Neural cell (in vitro differentiated cells): ENCODE results near the gene ZBTB12. TPM values are rescaled to one million over a fixed set of nuclear protein-coding genes. Genes with fewer than 3 reads are reported as not detected.

Experiments used
- H2AFZ ChIP-seq: fragments of 200-600, 300-800 bp; sonication (generic), shearing (Covaris generic); 2 replicates; pipeline ENCODE4 v1.6.0; 2014; ENCODE audit warnings: low read depth, mild to moderate bottlenecking, antibody characterized with exemption, low read length, moderate library complexity
- H3F3A ChIP-seq: fragments of 200-600 bp; shearing (Covaris generic); 2 replicates; pipeline ENCODE4 v1.6.1; 2016; ENCODE audit warnings: mild to moderate bottlenecking, moderate library complexity, mixed read lengths, antibody characterized with exemption, low read length; ENCODE audit not compliant: insufficient read depth, poor library complexity, severe bottlenecking
- H3K27ac ChIP-seq: fragments of 200-600, 300-800 bp; sonication (generic), shearing (Covaris generic); 2 replicates; pipeline ENCODE4 v1.5.1; 2014; ENCODE audit warnings: mild to moderate bottlenecking, low read length, moderate library complexity
- H3K27me3 ChIP-seq: fragments of 300-800, 200-600 bp; sonication (generic), shearing (Covaris generic); 2 replicates; pipeline ENCODE4 v1.6.0; 2014; ENCODE audit warnings: mild to moderate bottlenecking, low read depth, low read length, moderate library complexity; ENCODE audit not compliant: insufficient read depth
- H3K36me3 ChIP-seq: fragments of 300-800, 200-600 bp; sonication (generic), shearing (Covaris generic); 2 replicates; pipeline ENCODE4 v1.5.1; 2014; ENCODE audit warnings: mild to moderate bottlenecking, antibody characterized with exemption, low read length, moderate library complexity; ENCODE audit not compliant: insufficient read depth
- H3K4me2 ChIP-seq: fragments of 300-800, 200-600 bp; sonication (generic), shearing (Covaris generic); 2 replicates; pipeline ENCODE4 v1.6.0; 2014; ENCODE audit warnings: mild to moderate bottlenecking, low read length
- H3K4me3 ChIP-seq: fragments of 300-800, 200-600 bp; sonication (generic), shearing (Covaris generic); 2 replicates; pipeline ENCODE4 v1.5.1; 2014; ENCODE audit warnings: mild to moderate bottlenecking, low read length, moderate library complexity
- H3K79me2 ChIP-seq: fragments of 200-600 bp; shearing (Covaris generic); replicated peaks from 2 replicates; pipeline ENCODE4 v1.6.0; 2014; ENCODE audit warnings: mild to moderate bottlenecking, low read length, moderate library complexity; ENCODE audit not compliant: insufficient read depth
- H3K9ac ChIP-seq: fragments of 300-800, 200-600 bp; sonication (generic), shearing (Covaris generic); 2 replicates; pipeline ENCODE4 v1.6.1; 2016; ENCODE audit warnings: mild to moderate bottlenecking, low read length, mixed read lengths
- H3K9me2 ChIP-seq: fragments of 200-600 bp; shearing (Covaris generic); 2 replicates; pipeline ENCODE4 v1.6.1; 2016; ENCODE audit warnings: mild to moderate bottlenecking, low read length, mixed read lengths; ENCODE audit not compliant: insufficient read depth
- H3K9me3 ChIP-seq: fragments of 200-600, 300-800 bp; sonication (generic), shearing (Covaris generic); 2 replicates; pipeline ENCODE4 v1.6.1; 2016; ENCODE audit warnings: mild to moderate bottlenecking, mixed run types, low read length, moderate library complexity, mixed read lengths
- H4K20me1 ChIP-seq: fragments of 200-600 bp; shearing (Covaris generic); 2 replicates; pipeline ENCODE4 v1.6.1; 2016; ENCODE audit warnings: mild to moderate bottlenecking, mixed run types; ENCODE audit not compliant: insufficient read depth
- CTCF ChIP-seq: fragments of 450-650 bp; IDR thresholded peaks from 2 replicates; pipeline ENCODE4 v1.5.1; 2014; ENCODE audit warnings: antibody characterized with exemption, mild to moderate bottlenecking, moderate library complexity; ENCODE audit not compliant: poor library complexity, severe bottlenecking
- EP300 ChIP-seq: fragments of 450-650 bp; conservative IDR thresholded peaks from 2 replicates; pipeline ENCODE4 v1.6.1; 2014; ENCODE audit warnings: antibody characterized with exemption, mild to moderate bottlenecking, moderate library complexity; ENCODE audit not compliant: poor library complexity, severe bottlenecking
- EZH2 ChIP-seq: fragments of 200-600, 300-800 bp; shearing (Covaris generic), sonication (generic); IDR thresholded peaks from 2 replicates; pipeline ENCODE4 v1.6.1; 2014; ENCODE audit warnings: antibody characterized with exemption, low read length, borderline replicate concordance, mild to moderate bottlenecking; ENCODE audit not compliant: insufficient read depth, poor library complexity, severe bottlenecking
- MXI1 ChIP-seq: fragments of 450-650 bp; conservative IDR thresholded peaks from 2 replicates; pipeline ENCODE4 v1.6.1; 2014; ENCODE audit warnings: antibody characterized with exemption, mild to moderate bottlenecking; ENCODE audit not compliant: poor library complexity, severe bottlenecking
- POLR2AphosphoS5 ChIP-seq: IDR thresholded peaks from 2 replicates; pipeline ENCODE4 v1.6.1; 2012
- SMC3 ChIP-seq: fragments of 450-650 bp; conservative IDR thresholded peaks from 2 replicates; pipeline ENCODE4 v1.6.1; 2014; ENCODE audit warnings: antibody characterized with exemption, mild to moderate bottlenecking, moderate library complexity; ENCODE audit not compliant: poor library complexity
- polyA plus RNA-seq: library from polyadenylated mRNA; depleted of rRNA; stranded (reverse); fragments of >200 nt; gene quantifications from 2 replicates; pipeline ENCODE4 v1.2.3, GENCODE V29; 2014
- TF ChIP-seq, protein P1 (sequence below): IDR thresholded peaks from 2 replicates; pipeline ENCODE4 v1.6.1; 2012; ENCODE audit warnings: borderline replicate concordance

ZBTB12 gene
- polyA plus RNA-seq, 1 donor from 2014 or later, result 21.4 TPM

DNA sequence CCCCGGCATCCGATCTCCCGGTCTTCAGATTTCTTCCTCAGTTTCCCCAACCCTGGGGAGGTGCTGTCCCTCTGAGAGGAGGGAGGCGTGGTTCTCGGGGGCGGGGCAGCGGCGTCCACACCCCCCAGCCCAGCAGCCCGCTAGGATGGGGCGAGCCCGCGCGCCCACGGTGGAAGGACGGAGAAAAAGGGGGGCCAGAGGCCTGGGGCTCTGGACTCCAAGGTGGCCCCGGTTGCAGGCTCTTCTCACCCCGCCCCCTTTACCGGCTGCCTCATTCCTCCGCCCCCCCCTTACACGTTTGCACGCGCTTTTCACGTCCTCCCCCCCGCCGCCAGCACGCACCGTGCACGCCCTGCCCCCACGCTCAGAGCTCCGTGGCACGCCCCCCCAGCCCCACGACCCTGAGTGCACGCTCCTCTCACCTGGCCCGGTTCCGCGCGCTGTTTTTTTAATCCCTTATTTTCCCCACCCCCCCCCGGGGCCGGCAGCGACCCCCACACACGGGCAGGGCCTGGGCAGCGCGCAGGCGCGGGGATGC is 402 bp downstream of the ZBTB12 start:
- no peaks in the 10 kb centered on the region for H3K36me3 ChIP-seq
- H3K4me3 ChIP-seq, result peak overlapping the region; percentile 72
- H3K27me3 ChIP-seq, result no peaks in the 10 kb centered on the region
- peak overlapping the region; percentile 73 for H3K4me2 ChIP-seq
- H3K9me2 ChIP-seq, result no peaks in the 10 kb centered on the region
- H3K9me3 ChIP-seq, result no peaks in the 10 kb centered on the region
- peaks cover 23% of the 10 kb centered on the region for H3K79me2 ChIP-seq
- peaks cover 4% of the 10 kb centered on the region for H3F3A ChIP-seq
- peak overlapping the region; percentile 71 for H3K27ac ChIP-seq
- H3K9ac ChIP-seq, result peak overlapping the region; percentile 76
- no peaks in the 10 kb centered on the region for H4K20me1 ChIP-seq
- H2AFZ ChIP-seq, result peak overlapping the region; percentile 8
- TF ChIP-seq CTCF, result no peak
- TF ChIP-seq, protein P1, sequence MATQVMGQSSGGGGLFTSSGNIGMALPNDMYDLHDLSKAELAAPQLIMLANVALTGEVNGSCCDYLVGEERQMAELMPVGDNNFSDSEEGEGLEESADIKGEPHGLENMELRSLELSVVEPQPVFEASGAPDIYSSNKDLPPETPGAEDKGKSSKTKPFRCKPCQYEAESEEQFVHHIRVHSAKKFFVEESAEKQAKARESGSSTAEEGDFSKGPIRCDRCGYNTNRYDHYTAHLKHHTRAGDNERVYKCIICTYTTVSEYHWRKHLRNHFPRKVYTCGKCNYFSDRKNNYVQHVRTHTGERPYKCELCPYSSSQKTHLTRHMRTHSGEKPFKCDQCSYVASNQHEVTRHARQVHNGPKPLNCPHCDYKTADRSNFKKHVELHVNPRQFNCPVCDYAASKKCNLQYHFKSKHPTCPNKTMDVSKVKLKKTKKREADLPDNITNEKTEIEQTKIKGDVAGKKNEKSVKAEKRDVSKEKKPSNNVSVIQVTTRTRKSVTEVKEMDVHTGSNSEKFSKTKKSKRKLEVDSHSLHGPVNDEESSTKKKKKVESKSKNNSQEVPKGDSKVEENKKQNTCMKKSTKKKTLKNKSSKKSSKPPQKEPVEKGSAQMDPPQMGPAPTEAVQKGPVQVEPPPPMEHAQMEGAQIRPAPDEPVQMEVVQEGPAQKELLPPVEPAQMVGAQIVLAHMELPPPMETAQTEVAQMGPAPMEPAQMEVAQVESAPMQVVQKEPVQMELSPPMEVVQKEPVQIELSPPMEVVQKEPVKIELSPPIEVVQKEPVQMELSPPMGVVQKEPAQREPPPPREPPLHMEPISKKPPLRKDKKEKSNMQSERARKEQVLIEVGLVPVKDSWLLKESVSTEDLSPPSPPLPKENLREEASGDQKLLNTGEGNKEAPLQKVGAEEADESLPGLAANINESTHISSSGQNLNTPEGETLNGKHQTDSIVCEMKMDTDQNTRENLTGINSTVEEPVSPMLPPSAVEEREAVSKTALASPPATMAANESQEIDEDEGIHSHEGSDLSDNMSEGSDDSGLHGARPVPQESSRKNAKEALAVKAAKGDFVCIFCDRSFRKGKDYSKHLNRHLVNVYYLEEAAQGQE, result no peak

DNA sequence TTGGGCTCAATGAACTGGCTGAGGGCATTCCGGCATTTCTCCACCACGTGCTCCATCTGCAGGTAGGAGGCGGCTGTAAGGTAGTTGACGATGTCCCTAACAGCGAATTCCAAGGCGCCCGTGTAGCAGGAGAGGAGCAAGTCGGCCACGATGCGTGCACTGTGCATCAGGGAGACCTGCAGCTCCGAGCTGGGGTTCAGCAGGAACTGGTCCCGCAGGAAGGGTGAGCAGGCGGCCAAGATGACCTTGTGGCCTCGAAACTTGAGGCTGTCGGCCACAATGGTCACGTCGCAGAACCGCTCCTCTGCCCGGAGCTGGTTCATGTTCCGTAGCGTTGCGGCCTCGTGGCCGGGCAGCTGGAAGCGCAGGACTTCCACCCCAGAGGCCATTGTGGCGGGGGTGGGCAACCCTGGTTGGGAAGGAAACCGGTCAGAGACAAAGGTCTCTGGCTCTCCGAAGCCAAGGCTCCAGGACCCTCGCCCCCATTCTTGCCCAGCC is 920 bp downstream of the ZBTB12 start:
- TF ChIP-seq, protein P1, result no peak
- no peak for TF ChIP-seq EZH2
- no peak for TF ChIP-seq EP300
- no peak for TF ChIP-seq POLR2AphosphoS5
- no peak for TF ChIP-seq SMC3
- no peak for TF ChIP-seq MXI1
- Histone ChIP-seq H2AFZ (peak overlapping the region; percentile 8), H3K27me3 (no peaks in the 10 kb centered on the region), H3K4me3 (peak overlapping the region; percentile 72), H4K20me1 (no peaks in the 10 kb centered on the region), H3K36me3 (no peaks in the 10 kb centered on the region), H3K4me2 (peak overlapping the region; percentile 73), H3K9ac (peak overlapping the region; percentile 76), H3K9me3 (no peaks in the 10 kb centered on the region), H3K79me2 (peaks cover 27% of the 10 kb centered on the region), H3K9me2 (no peaks in the 10 kb centered on the region), H3F3A (peaks cover 4% of the 10 kb centered on the region), H3K27ac (peak overlapping the region; percentile 71)
